ENCODE measurements around the gene CCDC167.

DNA sequence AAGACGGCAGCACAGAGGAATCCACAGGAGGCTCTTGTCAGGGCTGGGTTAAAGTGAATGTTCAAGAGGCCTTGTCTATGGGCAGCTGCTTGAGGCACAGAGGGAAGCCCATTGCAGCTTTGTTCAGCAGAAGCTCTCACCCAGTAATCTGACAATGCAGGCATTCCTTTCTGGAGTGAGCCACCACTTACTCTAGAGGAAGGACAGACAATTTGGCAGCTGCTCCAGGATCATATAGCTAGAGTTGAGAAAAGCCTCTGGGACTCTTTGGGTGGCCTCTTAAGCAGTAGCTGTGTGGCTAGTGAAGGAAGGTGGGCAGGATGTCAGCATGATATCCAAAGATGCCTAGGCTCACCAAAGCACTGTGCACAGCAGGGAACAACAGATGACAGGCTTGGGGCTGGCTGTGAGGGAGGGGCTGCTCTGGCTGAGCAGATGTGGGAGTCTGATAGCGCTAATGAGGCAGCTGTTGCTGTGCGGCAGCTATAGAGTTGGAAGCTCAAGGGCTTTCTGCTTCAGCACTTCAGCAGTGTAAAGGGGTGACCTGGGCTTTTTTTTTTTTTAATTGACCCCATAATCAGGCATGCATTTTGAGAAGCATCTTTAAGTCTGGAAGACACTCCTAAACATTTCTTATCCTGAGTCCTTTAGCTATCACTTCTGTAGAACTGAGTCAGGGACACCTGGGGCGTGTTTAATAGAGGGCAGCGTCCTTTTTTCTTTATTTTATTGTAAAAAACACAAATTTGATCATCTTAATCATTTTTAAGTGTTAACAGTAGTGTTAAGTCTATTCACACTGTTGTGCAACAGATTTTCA is 39.5 kb downstream of the CCDC167 start:
- TF ChIP-seq, protein P1, sequence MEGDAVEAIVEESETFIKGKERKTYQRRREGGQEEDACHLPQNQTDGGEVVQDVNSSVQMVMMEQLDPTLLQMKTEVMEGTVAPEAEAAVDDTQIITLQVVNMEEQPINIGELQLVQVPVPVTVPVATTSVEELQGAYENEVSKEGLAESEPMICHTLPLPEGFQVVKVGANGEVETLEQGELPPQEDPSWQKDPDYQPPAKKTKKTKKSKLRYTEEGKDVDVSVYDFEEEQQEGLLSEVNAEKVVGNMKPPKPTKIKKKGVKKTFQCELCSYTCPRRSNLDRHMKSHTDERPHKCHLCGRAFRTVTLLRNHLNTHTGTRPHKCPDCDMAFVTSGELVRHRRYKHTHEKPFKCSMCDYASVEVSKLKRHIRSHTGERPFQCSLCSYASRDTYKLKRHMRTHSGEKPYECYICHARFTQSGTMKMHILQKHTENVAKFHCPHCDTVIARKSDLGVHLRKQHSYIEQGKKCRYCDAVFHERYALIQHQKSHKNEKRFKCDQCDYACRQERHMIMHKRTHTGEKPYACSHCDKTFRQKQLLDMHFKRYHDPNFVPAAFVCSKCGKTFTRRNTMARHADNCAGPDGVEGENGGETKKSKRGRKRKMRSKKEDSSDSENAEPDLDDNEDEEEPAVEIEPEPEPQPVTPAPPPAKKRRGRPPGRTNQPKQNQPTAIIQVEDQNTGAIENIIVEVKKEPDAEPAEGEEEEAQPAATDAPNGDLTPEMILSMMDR (IDR thresholded peaks at IDR 0.05), result no peak
- no peak for TF ChIP-seq POLR2A (IDR thresholded peaks at IDR 0.05)

Data from esophagus squamous epithelium (tissue), 4 donors.